Posterior cingulate gyrus (tissue), 11 donors: ENCODE measurements around the gene XAGE3.
"Not testable (repeated sequence)": the region's sequence is repeated elsewhere in the genome, so short reads cannot be mapped to it uniquely, and the experiment has no call there.

Source experiments
- DNase-seq, 10 donors: peaks; one replicate each; pipeline versions ENCODE4 v3.0.0 to v3.0.0-alpha.2; 2020 to 2021; ENCODE audit warnings: mixed read lengths in 3 of 10
- intact Hi-C: fragments of 100-400 bp; cut with DNase I; formaldehyde crosslinking; loops from one replicate; pipeline ENCODE4 v1.15.1; 2023

Gene XAGE3, protein sequence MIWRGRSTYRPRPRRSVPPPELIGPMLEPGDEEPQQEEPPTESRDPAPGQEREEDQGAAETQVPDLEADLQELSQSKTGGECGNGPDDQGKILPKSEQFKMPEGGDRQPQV

GRCh38 chrX:52867610-52868348 lies at the start of gene XAGE3:
Gene XAGE3, minus strand, starts transcription at chrX:52868083. Its CDS starts 950 bp downstream, at chrX:52867133.
- intact Hi-C loops: no loop called here
- peak in 3 of 10 donors; percentile 59 to 72 (median 63) for DNase-seq

GRCh38 chrX:52914704-52915103 lies 46.8 kb upstream of the XAGE3 start:
- intact Hi-C loops, DNase-seq: not testable (repeated sequence)

- intact Hi-C loops, DNase-seq: not testable (repeated sequence)
These were observed 45.8 kb upstream of the XAGE3 start for GRCh38 chrX:52913681-52914080.

DNA sequence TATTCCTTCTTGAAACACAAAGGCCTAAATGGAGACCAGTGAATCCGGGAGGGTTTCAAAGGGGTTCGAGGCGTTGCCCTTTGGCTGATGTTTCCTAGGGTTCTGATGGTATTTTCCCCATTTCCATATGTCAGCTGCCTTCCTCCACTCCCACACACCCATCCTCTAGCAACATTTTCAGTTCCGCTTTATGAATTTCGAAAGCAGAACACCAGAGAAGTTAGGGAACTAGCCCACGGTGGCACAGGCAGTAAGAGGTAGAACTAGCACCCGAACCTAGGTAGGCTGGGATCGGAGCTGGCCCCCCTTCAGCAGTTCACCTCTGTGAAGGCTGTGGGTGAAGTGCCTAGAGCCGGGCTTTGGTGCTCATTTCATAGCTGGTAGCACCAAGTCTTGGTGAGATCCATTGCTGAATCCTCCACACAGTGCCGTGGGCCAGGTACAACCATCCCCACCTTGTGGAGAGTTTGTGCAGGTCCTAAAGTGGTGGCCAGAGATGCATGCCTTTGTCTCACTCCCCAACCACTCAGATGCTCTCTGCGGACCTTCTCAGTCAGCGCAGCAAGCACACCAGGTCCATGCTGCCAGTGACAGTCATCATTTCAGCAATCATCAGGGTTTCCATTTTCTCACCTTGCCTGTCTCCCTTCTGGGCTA lies 41.6 kb upstream of the XAGE3 start:
- DNase-seq, intact Hi-C loops: not testable (repeated sequence)

DNA sequence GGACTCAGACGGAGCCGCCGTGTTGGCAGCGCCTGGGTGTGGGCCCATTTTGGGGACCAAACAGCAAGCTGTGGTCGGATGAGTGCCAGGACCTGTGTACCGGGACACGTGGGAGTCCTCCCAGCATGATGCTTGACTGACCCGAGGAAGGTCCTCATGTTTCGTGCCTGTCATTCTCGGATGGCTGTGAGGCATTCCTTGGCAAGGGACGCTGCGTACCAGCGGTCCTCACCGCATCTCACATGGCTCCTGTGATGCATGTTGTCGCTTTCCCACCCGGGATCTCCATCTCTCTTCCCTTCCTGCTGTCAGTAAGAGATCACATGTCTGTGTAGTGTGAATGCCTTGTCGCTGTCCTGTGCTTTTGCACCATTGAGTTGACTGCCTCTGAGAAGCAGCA lies 40.0 kb upstream of the XAGE3 start:
- DNase-seq, intact Hi-C loops: not testable (repeated sequence)

- DNase-seq, intact Hi-C loops: not testable (repeated sequence)
These were observed 39.3 kb upstream of the XAGE3 start for GRCh38 chrX:52907137-52907536.

DNA sequence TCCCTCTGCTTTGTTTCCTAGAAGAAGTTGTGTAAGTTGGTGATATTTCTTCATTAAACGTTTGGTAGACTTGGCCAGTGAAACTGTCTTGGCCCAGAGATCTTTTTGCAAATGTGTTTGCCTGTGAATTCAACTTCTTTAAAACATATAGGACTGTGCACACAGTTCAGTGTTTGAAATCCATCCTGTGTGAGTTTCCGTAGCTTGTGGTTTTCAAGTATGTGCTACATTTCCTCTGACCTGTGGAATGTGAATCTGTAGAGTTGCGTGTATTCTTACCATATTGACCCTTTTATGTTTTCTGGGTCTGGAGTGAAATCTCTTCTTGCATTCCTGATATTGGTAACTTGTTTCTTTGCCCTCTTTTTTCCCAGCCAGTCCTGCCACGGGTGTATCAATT lies 38.2 kb upstream of the XAGE3 start:
- intact Hi-C loops: not testable (repeated sequence)

DNA sequence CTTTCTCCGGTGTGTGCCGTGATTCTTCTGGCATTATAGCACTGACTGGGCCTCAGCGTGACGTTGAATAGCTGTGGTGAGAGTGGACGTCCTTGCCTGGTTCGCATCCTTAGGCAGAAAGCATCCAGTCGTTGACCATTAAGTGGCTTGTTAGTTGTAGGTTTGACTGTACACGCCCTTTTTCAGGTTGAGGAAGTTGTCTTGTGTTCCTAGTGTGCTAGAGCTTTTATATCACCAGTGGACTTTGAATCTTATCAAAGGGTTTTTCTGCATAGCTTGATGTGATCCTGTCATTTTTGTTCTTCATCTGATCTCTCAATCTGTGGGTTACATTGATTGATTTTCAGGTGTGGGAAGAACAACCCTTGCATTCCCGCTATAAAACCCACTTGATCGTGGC lies 37.6 kb upstream of the XAGE3 start:
- intact Hi-C loops, DNase-seq: not testable (repeated sequence)

More for the DNA sequence above, 38.2 kb upstream of the XAGE3 start:
- not testable (repeated sequence) for DNase-seq

GRCh38 chrX:52896855-52897709 lies 29.2 kb upstream of the XAGE3 start, which contains the start of gene FAM156B:
Gene FAM156B, plus strand, starts transcription at chrX:52897330. Its CDS starts 9,896 bp downstream, at chrX:52907226.
- DNase-seq, intact Hi-C loops: not testable (repeated sequence)

GRCh38 chrX:52896438-52896837 lies 28.6 kb upstream of the XAGE3 start:
- intact Hi-C loops, DNase-seq: not testable (repeated sequence)

GRCh38 chrX:52888090-52888489 lies 20.2 kb upstream of the XAGE3 start:
- intact Hi-C loops, DNase-seq: not testable (repeated sequence)

DNA sequence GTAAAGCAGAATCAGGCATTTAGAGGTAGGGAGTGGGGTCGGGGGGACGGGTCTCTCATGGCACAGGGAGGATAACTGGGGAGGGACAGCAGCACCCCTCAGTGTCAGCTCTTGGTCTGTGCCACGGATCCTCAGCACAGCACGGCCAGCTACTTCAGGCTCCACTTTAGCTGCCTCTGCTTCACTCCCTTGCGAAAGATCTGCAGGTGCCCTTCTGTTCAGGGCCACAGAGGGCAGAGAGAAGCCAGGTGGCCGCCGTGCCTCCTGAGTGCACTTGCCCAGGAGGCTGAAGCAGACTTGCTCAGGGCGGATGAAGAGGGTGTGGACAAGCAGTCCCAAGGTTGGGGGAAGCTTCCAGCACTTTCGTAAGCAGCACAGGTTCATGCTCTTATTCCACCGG lies 19.6 kb upstream of the XAGE3 start:
- intact Hi-C loops, DNase-seq: not testable (repeated sequence)

DNA sequence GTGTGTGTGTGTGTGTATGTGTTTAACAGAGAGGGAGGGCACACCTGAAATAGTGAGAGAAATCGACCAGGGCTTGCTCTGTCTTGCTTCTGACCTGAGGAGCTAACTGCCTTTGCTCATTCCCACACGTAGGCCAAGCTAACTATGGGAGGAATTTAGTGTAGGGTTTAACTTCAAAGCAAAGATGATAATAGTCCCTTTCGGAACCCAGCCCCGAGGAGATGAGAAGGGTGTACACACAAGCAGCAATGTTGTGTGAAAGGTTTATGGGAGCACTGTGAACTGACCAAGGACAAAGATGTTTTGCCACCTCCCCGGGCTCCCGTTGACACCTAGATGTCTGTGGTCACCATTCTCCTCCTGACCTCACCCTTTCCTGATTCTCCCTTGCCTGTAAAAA lies 8.5 kb upstream of the XAGE3 start:
- intact Hi-C loops, DNase-seq: not testable (repeated sequence)

DNA sequence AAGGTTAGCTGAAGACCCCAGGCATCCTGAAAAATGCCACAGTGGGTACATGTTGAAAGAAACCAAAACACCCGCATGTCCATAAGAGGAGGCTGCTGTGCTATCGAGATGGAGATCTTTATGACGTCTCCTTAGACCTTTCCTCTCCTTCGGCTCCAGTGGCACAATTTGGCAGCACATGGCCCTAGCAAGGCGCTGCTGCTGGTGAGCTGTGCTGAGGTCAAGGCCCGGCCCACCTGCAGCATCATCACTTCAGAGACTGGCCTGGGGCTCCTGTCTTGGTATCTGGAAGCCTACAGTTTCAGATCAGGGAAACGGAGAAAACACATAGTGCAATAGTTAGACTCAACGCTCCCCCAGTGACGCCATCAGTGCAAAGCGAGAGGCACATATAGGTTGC lies 7.6 kb upstream of the XAGE3 start:
- DNase-seq: peak in 1 of 10 donors; percentile 10
- intact Hi-C loops: not testable (repeated sequence)

DNA sequence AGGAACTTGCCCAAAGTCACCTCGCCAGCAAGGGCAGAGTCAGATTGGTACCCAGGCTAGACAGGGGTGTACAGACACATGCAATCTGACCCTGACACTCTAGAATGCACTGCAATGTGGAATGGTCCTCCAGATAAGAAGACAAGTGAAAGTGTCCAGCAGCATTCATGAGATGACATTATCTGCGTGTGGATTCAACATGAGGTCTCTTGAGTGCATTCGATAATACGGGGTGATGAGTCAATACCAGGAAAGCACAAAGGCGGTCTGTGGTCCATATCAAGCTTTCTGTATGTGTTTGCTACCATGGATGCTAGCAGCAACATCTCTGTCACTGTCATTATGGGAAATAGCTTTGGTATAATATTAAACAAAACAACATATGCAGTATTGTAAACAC lies 6.8 kb upstream of the XAGE3 start:
- DNase-seq: no peak
- intact Hi-C loops: no loop called here

GRCh38 chrX:52873825-52874224 lies 5.9 kb upstream of the XAGE3 start:
- DNase-seq, intact Hi-C loops: not testable (repeated sequence)

- no peak for DNase-seq
- intact Hi-C loops: no loop called here
These were observed 2.2 kb upstream of the XAGE3 start for GRCh38 chrX:52870046-52870445.

GRCh38 chrX:52865343-52865998 lies 2.4 kb downstream of the XAGE3 start:
- intact Hi-C loops: no loop called here

DNA sequence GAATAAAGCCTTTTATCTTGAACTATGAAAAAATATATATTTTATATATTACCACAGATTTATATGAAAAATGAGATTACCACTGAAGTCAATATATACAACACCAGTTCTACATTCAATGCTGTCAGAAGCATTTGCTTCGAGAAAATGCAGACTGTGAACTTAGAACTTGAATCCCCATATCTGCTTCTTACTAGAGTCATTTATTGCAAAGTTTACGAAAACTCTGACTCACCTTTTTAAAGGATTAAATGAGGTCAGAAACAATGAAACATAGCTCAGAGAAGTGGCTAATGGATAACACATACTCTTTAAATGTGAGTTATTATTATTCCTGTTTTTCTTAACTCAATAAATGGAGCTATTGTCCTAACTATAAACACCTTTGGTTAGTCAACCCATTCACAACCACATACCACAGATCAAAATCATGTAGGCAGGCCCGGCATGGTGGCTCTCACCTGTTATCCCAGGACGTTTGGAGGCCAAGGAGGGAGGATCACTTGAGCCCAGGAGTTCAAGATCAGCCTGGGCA lies 10.8 kb downstream of the XAGE3 start:
- DNase-seq, intact Hi-C loops: not testable (repeated sequence)

More at GRCh38 chrX:52865343-52865998, 2.4 kb downstream of the XAGE3 start:
- DNase-seq: no peak
